Upper lobe of right lung (tissue), 1 donor: ENCODE measurements around the gene TTC28. TPM values are rescaled to one million over a fixed set of nuclear protein-coding genes. Genes with fewer than 3 reads are reported as not detected.

Source experiments
- ATAC-seq: fragments of 200-7000 bp; cut with Tn5 transposase; one replicate; pipeline ENCODE4 v1.9.1; 2020; ENCODE audit warnings: mild to moderate bottlenecking, moderate library complexity
- DNase-seq: peaks from one replicate; pipeline ENCODE4 v3.0.0-alpha.2; 2020
- H3K27ac ChIP-seq: fragments of 200-600 bp; one replicate; pipeline ENCODE4 v1.8.0; 2022
- H3K27me3 ChIP-seq: fragments of 200-600 bp; one replicate; pipeline ENCODE4 v1.8.0; 2022; ENCODE audit warnings: mild to moderate bottlenecking
- H3K36me3 ChIP-seq: fragments of 200-600 bp; one replicate; pipeline ENCODE4 v1.8.0; 2022
- H3K4me1 ChIP-seq: fragments of 200-600 bp; one replicate; pipeline ENCODE4 v1.8.0; 2022
- H3K4me3 ChIP-seq: fragments of 200-600 bp; one replicate; pipeline ENCODE4 v1.8.0; 2022; ENCODE audit warnings: mild to moderate bottlenecking
- H3K9me3 ChIP-seq: fragments of 200-600 bp; one replicate; pipeline ENCODE4 v1.8.0; 2022
- intact Hi-C: fragments of 100-400 bp; cut with DNase I; formaldehyde crosslinking; loops from one replicate; pipeline ENCODE4 v1.11.0; 2022
- total RNA-seq: library from RNA; stranded (reverse); fragmentation: NEBNext Ultra II Directional; extraction: Animal tissue kit (Norgen Biotek cat#: 25700); gene quantifications from one replicate; pipeline ENCODE4 v1.2.1, GENCODE V29; 2021
- TF ChIP-seq, protein P1 (sequence below): fragments of 200-600 bp; IDR thresholded peaks from one replicate; pipeline ENCODE4 v1.8.0; 2022; ENCODE audit warnings: antibody characterized with exemption
- donor health status: DM: no; HTN: yes; CAD: no; lungs with severe emphysema.

Gene TTC28
- total RNA-seq, 1 donor from 2014 or later = 48.7 TPM

DNA sequence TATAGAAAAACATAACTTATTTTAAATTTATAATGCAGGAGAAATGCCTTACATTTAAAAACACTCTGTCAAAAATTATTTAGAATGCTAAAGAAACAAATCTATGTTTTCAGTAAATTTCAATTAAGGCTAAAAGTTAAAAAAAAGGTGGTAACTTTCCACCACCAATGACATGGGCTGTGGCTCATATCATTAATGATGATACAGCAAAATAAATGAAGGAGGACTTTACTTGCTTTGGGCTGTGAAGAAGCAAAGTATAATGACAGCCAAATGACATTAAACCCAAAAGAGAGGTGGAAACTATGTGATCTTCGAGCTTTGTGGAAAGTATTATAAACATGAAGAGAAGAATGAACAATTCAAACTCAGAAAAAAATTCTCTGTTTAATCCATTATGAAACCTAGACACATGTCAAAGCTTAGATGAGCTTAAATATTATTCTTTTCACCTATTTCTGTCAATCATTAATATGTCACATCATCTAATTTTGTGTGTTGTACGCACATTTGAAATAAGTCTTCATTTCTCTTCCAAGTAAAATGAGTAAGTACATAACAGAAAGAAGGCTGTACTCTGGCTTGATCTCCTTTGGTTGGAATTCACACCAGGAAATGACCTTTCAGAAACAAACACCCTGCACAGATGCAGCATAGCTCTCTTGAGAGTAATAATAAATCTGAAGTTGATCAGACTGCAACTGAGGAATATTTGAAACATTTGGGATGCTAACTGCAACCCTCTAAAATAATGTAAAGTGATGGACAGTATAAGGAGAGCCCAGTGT lies 265.8 kb downstream of the TTC28 start:
- H3K4me3 ChIP-seq = no peak overlapping the region
- no peaks in the 10 kb centered on the region for H3K9me3 ChIP-seq
- H3K27me3 ChIP-seq = no peaks in the 10 kb centered on the region
- intact Hi-C loops = no loop called here
- no peak for ATAC-seq
- no peak for DNase-seq
- peaks cover 6% of the 10 kb centered on the region for H3K4me1 ChIP-seq
- H3K27ac ChIP-seq = no peak overlapping the region
- no peaks in the 10 kb centered on the region for H3K36me3 ChIP-seq
- TF ChIP-seq, protein P1, sequence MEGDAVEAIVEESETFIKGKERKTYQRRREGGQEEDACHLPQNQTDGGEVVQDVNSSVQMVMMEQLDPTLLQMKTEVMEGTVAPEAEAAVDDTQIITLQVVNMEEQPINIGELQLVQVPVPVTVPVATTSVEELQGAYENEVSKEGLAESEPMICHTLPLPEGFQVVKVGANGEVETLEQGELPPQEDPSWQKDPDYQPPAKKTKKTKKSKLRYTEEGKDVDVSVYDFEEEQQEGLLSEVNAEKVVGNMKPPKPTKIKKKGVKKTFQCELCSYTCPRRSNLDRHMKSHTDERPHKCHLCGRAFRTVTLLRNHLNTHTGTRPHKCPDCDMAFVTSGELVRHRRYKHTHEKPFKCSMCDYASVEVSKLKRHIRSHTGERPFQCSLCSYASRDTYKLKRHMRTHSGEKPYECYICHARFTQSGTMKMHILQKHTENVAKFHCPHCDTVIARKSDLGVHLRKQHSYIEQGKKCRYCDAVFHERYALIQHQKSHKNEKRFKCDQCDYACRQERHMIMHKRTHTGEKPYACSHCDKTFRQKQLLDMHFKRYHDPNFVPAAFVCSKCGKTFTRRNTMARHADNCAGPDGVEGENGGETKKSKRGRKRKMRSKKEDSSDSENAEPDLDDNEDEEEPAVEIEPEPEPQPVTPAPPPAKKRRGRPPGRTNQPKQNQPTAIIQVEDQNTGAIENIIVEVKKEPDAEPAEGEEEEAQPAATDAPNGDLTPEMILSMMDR = no peak

DNA sequence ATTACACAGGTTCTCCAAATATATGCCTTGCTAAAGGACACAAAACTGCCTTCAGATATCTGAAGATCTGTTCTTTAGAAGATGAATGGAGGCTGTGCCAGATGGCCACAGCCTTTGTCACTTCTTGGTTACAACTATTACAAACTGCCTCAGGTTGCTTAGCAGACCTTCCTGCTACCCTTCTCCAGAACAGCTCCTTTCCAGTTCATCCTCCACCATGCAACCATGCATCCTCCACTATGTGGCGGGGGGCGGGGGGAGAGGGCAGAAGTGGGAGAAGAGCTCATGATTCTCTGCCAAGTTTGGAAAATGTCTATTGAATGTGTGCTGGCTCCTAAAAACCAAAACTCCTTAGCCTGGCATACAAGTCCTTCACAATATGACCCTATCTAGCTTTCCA lies 267.5 kb downstream of the TTC28 start:
- DNase-seq (no peak), ATAC-seq (no peak)
- no peak overlapping the region for H3K4me3 ChIP-seq
- no peak overlapping the region for H3K27ac ChIP-seq
- H3K36me3 ChIP-seq = no peaks in the 10 kb centered on the region
- no peaks in the 10 kb centered on the region for H3K27me3 ChIP-seq
- TF ChIP-seq, protein P1 = no peak
- intact Hi-C loops = no loop called here
- peaks cover 6% of the 10 kb centered on the region for H3K4me1 ChIP-seq
- H3K9me3 ChIP-seq = no peaks in the 10 kb centered on the region

DNA sequence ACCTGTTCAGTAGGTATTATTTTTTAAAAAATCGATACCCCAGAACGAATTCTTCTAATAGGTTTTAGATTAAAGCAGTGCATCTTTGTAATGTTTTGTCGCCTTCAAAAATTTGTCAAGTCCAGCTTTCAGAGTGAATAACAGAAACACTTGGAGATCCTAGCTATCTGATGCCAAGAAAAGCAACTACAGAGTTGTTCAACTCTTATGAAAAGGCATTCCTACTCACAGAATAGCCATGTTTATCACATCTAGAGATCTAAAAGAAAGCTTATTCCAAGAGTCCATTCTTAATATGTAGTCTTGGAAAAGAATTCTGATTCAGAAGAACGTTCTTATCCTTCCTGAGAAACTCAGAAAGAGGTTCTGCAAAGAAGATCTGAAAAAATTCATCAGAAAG lies 268.5 kb downstream of the TTC28 start:
- no peak for DNase-seq
- H3K27me3 ChIP-seq = no peaks in the 10 kb centered on the region
- no peaks in the 10 kb centered on the region for H3K36me3 ChIP-seq
- ATAC-seq = no peak
- TF ChIP-seq, protein P1 = no peak
- peaks cover 6% of the 10 kb centered on the region for H3K4me1 ChIP-seq
- H3K27ac ChIP-seq = no peak overlapping the region
- no peak overlapping the region for H3K4me3 ChIP-seq
- intact Hi-C loops = no loop called here
- no peaks in the 10 kb centered on the region for H3K9me3 ChIP-seq

DNA sequence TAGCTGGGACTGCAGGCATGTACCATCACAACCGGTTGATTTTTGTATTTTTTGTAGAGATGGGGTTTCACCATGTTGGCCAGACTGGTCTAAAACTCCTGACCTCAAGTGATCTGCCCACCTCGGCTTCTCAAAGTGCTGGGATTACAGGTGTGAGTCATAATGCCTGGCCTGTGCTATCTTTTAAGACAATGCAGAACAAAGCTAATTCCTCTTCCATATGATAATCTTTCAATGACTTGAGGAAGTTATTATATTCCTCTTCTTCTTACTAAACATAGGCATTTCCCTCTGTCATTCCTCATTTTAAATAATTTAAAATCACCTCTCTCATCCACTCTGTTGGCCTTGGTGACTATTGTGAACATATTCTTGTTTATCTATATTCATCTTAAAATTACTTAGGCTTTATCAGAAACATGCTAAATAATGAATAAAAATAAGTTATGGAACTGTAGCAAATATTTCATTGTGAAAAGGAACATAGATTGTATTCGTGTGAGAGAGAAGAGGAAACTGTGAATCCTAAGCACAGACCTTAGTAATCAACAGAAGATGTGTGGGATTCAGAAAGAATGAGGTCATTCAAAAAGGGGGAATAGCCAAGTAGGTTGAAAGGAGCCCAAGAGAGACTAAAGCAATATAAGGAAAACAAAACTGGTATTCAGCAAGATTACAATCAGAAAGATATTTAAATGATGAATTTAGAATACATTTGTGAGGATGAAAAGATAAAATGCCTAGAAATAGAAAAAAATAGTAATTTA lies 269.4 kb downstream of the TTC28 start:
- intact Hi-C loops = no loop called here
- no peaks in the 10 kb centered on the region for H3K9me3 ChIP-seq
- TF ChIP-seq, protein P1 = no peak
- H3K4me1 ChIP-seq = peaks cover 6% of the 10 kb centered on the region
- no peaks in the 10 kb centered on the region for H3K36me3 ChIP-seq
- ATAC-seq (peak; percentile 57), DNase-seq (no peak)
- H3K27me3 ChIP-seq = no peaks in the 10 kb centered on the region
- H3K27ac ChIP-seq = no peak overlapping the region
- no peak overlapping the region for H3K4me3 ChIP-seq

DNA sequence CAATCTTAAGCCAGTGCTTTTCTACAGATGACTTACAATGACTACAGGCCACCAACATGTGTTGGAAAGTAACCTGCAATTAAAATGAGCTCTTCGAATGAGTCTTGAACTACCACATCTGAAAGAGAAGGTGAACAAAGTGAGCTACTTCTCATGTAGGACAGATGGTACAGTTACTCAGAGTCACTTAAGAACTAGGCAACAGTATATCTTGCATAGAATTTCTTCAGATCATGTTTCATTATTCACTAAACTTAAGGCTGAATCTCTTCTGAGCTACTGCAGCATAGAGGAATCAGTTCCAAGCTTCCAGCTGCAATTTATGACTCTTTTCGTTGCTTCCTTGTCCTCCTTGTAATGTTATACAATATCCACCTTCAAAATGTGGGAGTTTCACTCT lies 270.9 kb downstream of the TTC28 start:
- TF ChIP-seq, protein P1 = no peak

More for the DNA sequence above, 270.9 kb downstream of the TTC28 start:
- Histone ChIP-seq H3K27me3 (no peaks in the 10 kb centered on the region), H3K27ac (no peak overlapping the region), H3K36me3 (no peaks in the 10 kb centered on the region), H3K4me1 (no peaks in the 10 kb centered on the region), H3K4me3 (no peak overlapping the region), H3K9me3 (no peaks in the 10 kb centered on the region)
- no peak for ATAC-seq
- no peak for DNase-seq
- intact Hi-C loops = no loop called here
